Neural cell (in vitro differentiated cells): ENCODE measurements around the gene ELN.

Source experiments
- CTCF ChIP-seq: fragments of 450-650 bp; IDR thresholded peaks from 2 replicates; pipeline ENCODE4 v1.5.1; 2014; ENCODE audit warnings: antibody characterized with exemption, mild to moderate bottlenecking, moderate library complexity; ENCODE audit not compliant: poor library complexity, severe bottlenecking
- EZH2 ChIP-seq: fragments of 200-600, 300-800 bp; shearing (Covaris generic), sonication (generic); IDR thresholded peaks from 2 replicates; pipeline ENCODE4 v1.6.1; 2014; ENCODE audit warnings: antibody characterized with exemption, low read length, borderline replicate concordance, mild to moderate bottlenecking; ENCODE audit not compliant: insufficient read depth, poor library complexity, severe bottlenecking
- MXI1 ChIP-seq: fragments of 450-650 bp; conservative IDR thresholded peaks from 2 replicates; pipeline ENCODE4 v1.6.1; 2014; ENCODE audit warnings: antibody characterized with exemption, mild to moderate bottlenecking; ENCODE audit not compliant: poor library complexity, severe bottlenecking
- RAD21 ChIP-seq: fragments of 450-650 bp; conservative IDR thresholded peaks from 2 replicates; pipeline ENCODE4 v1.6.1; 2014; ENCODE audit warnings: antibody characterized with exemption, mild to moderate bottlenecking, moderate library complexity

DNA sequence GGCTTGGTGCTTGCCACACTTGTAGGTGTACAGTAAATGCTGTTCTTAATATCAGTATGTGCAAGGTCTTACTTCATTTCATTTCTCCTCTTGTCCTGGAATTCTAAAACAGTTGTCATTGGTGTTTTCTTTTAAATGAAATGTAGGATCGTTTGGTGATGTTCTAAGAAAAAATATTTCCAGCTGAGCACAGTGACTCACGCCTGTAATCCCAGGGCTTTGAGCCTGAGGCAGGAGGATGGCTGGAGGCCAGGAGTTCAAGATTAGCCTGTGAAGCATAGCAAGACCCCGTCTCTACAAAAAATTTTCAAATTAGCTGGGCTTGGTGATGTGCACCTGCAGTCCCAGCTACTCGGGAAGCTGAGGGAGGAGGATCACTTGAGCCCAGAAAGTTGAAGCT, 32.6 kb upstream of the ELN start:
- TF ChIP-seq EZH2 (no peak), CTCF (no peak), MXI1 (no peak), RAD21 (no peak)
